SU-DHL-6 (cell line): ENCODE results near the gene KHK.
A peak's percentile ranks its signal among the peaks of the same experiment; 100 is the strongest.

Experiments used
- H2AFZ ChIP-seq: fragments of 200-600 bp; sonication (generic); 2 replicates; pipeline ENCODE4 v1.6.1; 2014; ENCODE audit warnings: low read depth, mild to moderate bottlenecking, moderate library complexity, mixed read lengths, antibody characterized with exemption, low read length; ENCODE audit not compliant: severe bottlenecking
- H3F3A ChIP-seq: fragments of 200-600 bp; shearing (Covaris generic); 2 replicates; pipeline ENCODE4 v1.6.0; 2016; ENCODE audit warnings: antibody characterized with exemption, mild to moderate bottlenecking; ENCODE audit not compliant: insufficient read depth
- H3K27ac ChIP-seq: fragments of 200-600 bp; sonication (generic); 2 replicates; pipeline ENCODE4 v1.5.1; 2016; ENCODE audit warnings: low read depth, mild to moderate bottlenecking, low read length, moderate library complexity, mixed read lengths
- H3K27me3 ChIP-seq: fragments of 200-600 bp; sonication (generic), shearing (Covaris generic); 2 replicates; pipeline ENCODE4 v1.6.0; 2014; ENCODE audit warnings: mild to moderate bottlenecking, low read length
- H3K36me3 ChIP-seq: fragments of 200-600 bp; sonication (generic); 2 replicates; pipeline ENCODE4 v1.6.1; 2014; ENCODE audit warnings: mild to moderate bottlenecking, low read length, mixed read lengths
- H3K4me2 ChIP-seq: fragments of 300-600, 200-600 bp; shearing (Covaris generic), sonication (generic); 2 replicates; pipeline ENCODE4 v1.6.0; 2014; ENCODE audit warnings: low read length, low read depth, mild to moderate bottlenecking; ENCODE audit not compliant: poor library complexity, severe bottlenecking
- H3K4me3 ChIP-seq: fragments of 200-600 bp; sonication (generic); 2 replicates; pipeline ENCODE4 v1.5.1; 2014; ENCODE audit warnings: antibody characterized with exemption, low read length, mild to moderate bottlenecking, mixed read lengths; ENCODE audit not compliant: insufficient read depth, poor library complexity, severe bottlenecking
- H3K79me2 ChIP-seq: fragments of 200-600 bp; sonication (generic); 2 replicates; pipeline ENCODE4 v1.6.1; 2014; ENCODE audit warnings: mild to moderate bottlenecking, low read length, moderate library complexity; ENCODE audit not compliant: insufficient read depth
- H3K9ac ChIP-seq: fragments of 200-600 bp; sonication (generic); 2 replicates; pipeline ENCODE4 v1.7.0; 2014; ENCODE audit warnings: mild to moderate bottlenecking, low read length
- H3K9me2 ChIP-seq: fragments of 200-600 bp; sonication (generic); replicated peaks from 2 replicates; pipeline ENCODE4 v1.6.1; 2014; ENCODE audit warnings: low read length; ENCODE audit not compliant: insufficient read depth
- H3K9me3 ChIP-seq: fragments of 200-600 bp; sonication (generic); 2 replicates; pipeline ENCODE4 v1.6.1; 2014; ENCODE audit warnings: low read length, mixed read lengths; ENCODE audit not compliant: insufficient read depth
- H4K20me1 ChIP-seq: fragments of 200-600 bp; sonication (generic); 2 replicates; pipeline ENCODE4 v1.6.1; 2014; ENCODE audit warnings: low read depth, mild to moderate bottlenecking, antibody characterized with exemption, low read length, moderate library complexity, mixed read lengths
- CTCF ChIP-seq: fragments of 200-600 bp; sonication (generic); IDR thresholded peaks from one replicate; pipeline ENCODE4 v1.5.1; 2017; ENCODE audit warnings: antibody characterized with exemption, mild to moderate bottlenecking, low read length, moderate library complexity; ENCODE audit not compliant: insufficient read depth, poor library complexity, severe bottlenecking
- EZH2phosphoT487 ChIP-seq: fragments of 200-600 bp; sonication (generic), shearing (Covaris generic); conservative IDR thresholded peaks from 2 replicates; pipeline ENCODE4 v1.6.1; 2018; ENCODE audit warnings: mild to moderate bottlenecking, antibody characterized with exemption, low read length, moderate library complexity, mixed read lengths

Gene KHK

GRCh38 chr2:27095745-27096651 lies 9.4 kb downstream of the KHK start:
- Histone ChIP-seq H4K20me1 (no peaks in the 10 kb centered on the region), H3K36me3 (no peaks in the 10 kb centered on the region), H3K4me2 (peak overlapping the region; percentile 55), H3K4me3 (peak overlapping the region; percentile 28), H3K9me2 (no peaks in the 10 kb centered on the region), H3K27ac (no peak overlapping the region), H3K27me3 (no peaks in the 10 kb centered on the region), H3F3A (no peaks in the 10 kb centered on the region), H3K9me3 (no peaks in the 10 kb centered on the region), H3K79me2 (no peaks in the 10 kb centered on the region), H2AFZ (peak overlapping the region; percentile 96), H3K9ac (peak overlapping the region; percentile 36)
- TF ChIP-seq CTCF (no peak), EZH2phosphoT487 (no peak)

- Histone ChIP-seq H3K4me3 (no peak overlapping the region), H3K4me2 (peak overlapping the region; percentile 55), H3K27ac (no peak overlapping the region), H3K27me3 (no peaks in the 10 kb centered on the region), H3F3A (no peaks in the 10 kb centered on the region), H4K20me1 (no peaks in the 10 kb centered on the region), H3K9me2 (no peaks in the 10 kb centered on the region), H3K9me3 (no peaks in the 10 kb centered on the region), H3K9ac (0 out of 2 replicates have a peak overlapping the region, but pooled peaks have one; percentile 36), H2AFZ (peak overlapping the region; percentile 96), H3K36me3 (no peaks in the 10 kb centered on the region), H3K79me2 (no peaks in the 10 kb centered on the region)
- TF ChIP-seq EZH2phosphoT487 = no peak
- no peak for TF ChIP-seq CTCF
These were observed 10.3 kb downstream of the KHK start for GRCh38 chr2:27096748-27097297.

- no peak overlapping the region for H3K27ac ChIP-seq
These were observed 10.8 kb downstream of the KHK start for GRCh38 chr2:27097341-27097740.

More at GRCh38 chr2:27097341-27097740, 10.8 kb downstream of the KHK start:
- TF ChIP-seq CTCF (no peak), EZH2phosphoT487 (no peak)
- no peaks in the 10 kb centered on the region for H3K79me2 ChIP-seq
- no peaks in the 10 kb centered on the region for H3F3A ChIP-seq
- no peaks in the 10 kb centered on the region for H3K9me3 ChIP-seq
- H3K36me3 ChIP-seq = no peaks in the 10 kb centered on the region
- H2AFZ ChIP-seq = no peak overlapping the region
- no peak overlapping the region for H3K4me2 ChIP-seq
- H3K27me3 ChIP-seq = no peaks in the 10 kb centered on the region
- H4K20me1 ChIP-seq = no peaks in the 10 kb centered on the region
- no peak overlapping the region for H3K9ac ChIP-seq
- H3K4me3 ChIP-seq = no peak overlapping the region
- no peaks in the 10 kb centered on the region for H3K9me2 ChIP-seq
